Islet precursor cell (in vitro differentiated cells): ENCODE data around the gene ITGBL1.

Experiments used
- DNase-seq: peaks from one replicate; pipeline ENCODE4 v3.0.0-alpha.2; 2018

The ITGBL1 gene

GRCh38 chr13:101763191-101763590, 310.7 kb downstream of the ITGBL1 start:
- peak; percentile 49 for DNase-seq
